SK-N-SH (cell line): Measurements from ENCODE around the gene HS2ST1. TPM values are rescaled to one million over a fixed set of nuclear protein-coding genes. Genes with fewer than 3 reads are reported as not detected.

Source experiments
- CTCF ChIA-PET: fragments of 300-600, 350-600 bp; formaldehyde crosslinking; extraction: SDS; loops from one replicate; lab custom pipeline; 2021; lab: Yijun Ruan, JAX
- POLR2A ChIA-PET: fragments of 350-600 bp; sonication (Branson Sonifier 250); formaldehyde crosslinking; extraction: SDS; loops from one replicate; lab custom pipeline; 2020; ENCODE audit warnings: antibody characterized with exemption, inconsistent platforms; lab: Yijun Ruan, JAX
- DNase-seq: peaks from one replicate; pipeline ENCODE4 v3.0.0; 2012
- H2AFZ ChIP-seq: fragments of 200-600 bp; sonication (generic); 2 replicates; pipeline ENCODE4 v1.8.1; 2016; ENCODE audit warnings: antibody characterized with exemption, mild to moderate bottlenecking, low read depth
- H3F3A ChIP-seq: fragments of 200-600 bp; sonication (generic); replicated peaks from 2 replicates; pipeline ENCODE3; 2016; ENCODE audit warnings: antibody characterized with exemption, mild to moderate bottlenecking; ENCODE audit not compliant: insufficient read depth
- H3K27ac ChIP-seq, 2 experiments: fragments of 200-500 bp in 1 of 2; fragments of 200-600 bp in 1 of 2; sonication (Bioruptor generic) in 1 of 2; sonication (generic), shearing (Covaris generic) in 1 of 2; 2 replicates each; pipeline versions ENCODE4 v1.5.1 to v1.6.1; 2014 to 2016; ENCODE audit warnings: low read depth in 2 of 2, inconsistent platforms in 1 of 2, low read length in 1 of 2, mild to moderate bottlenecking in 1 of 2, mixed read lengths in 1 of 2
- H3K27me3 ChIP-seq: fragments of 200-600 bp; sonication (generic), shearing (Covaris generic); 2 replicates; pipeline ENCODE4 v1.6.1; 2016; ENCODE audit warnings: mixed run types; ENCODE audit not compliant: insufficient read depth
- H3K36me3 ChIP-seq, 2 experiments: fragments of 200-500 bp in 1 of 2; fragments of 200-600 bp in 1 of 2; sonication (Bioruptor generic) in 1 of 2; sonication (generic) in 1 of 2; replicated peaks in 1 of 2; 2 replicates each; pipeline versions ENCODE3 to v1.5.1; 2014 to 2016; ENCODE audit warnings: low read length in 1 of 2, mild to moderate bottlenecking in 1 of 2; ENCODE audit not compliant: insufficient read depth in 2 of 2, control insufficient read depth in 1 of 2
- H3K4me1 ChIP-seq, 2 experiments: fragments of 200-500 bp in 1 of 2; fragments of 200-600 bp in 1 of 2; sonication (Bioruptor generic) in 1 of 2; sonication (generic), shearing (Covaris generic) in 1 of 2; 2 replicates each; pipeline versions ENCODE4 v1.5.1 to v1.6.1; 2014 to 2016; ENCODE audit warnings: low read depth in 1 of 2, low read length in 1 of 2, mixed run types in 1 of 2; ENCODE audit not compliant: insufficient read depth in 2 of 2, control insufficient read depth in 1 of 2
- H3K4me2 ChIP-seq: fragments of 200-600 bp; sonication (generic), shearing (Covaris generic); 2 replicates; pipeline ENCODE4 v1.6.1; 2017; ENCODE audit warnings: mixed run types
- H3K4me3 ChIP-seq, 2 experiments: fragments of 200-500 bp in 1 of 2; fragments of 200-600 bp in 1 of 2; sonication (Bioruptor generic) in 1 of 2; sonication (generic), shearing (Covaris generic) in 1 of 2; 2 replicates each; pipeline versions ENCODE4 v1.5.1 to v1.8.1; 2014 to 2016; ENCODE audit warnings: low read depth in 2 of 2, inconsistent platforms in 1 of 2, low read length in 1 of 2, mild to moderate bottlenecking in 1 of 2, mixed read lengths in 1 of 2, moderate library complexity in 1 of 2
- H3K79me2 ChIP-seq: fragments of 200-600 bp; sonication (generic); 2 replicates; pipeline ENCODE4 v1.8.1; 2017; ENCODE audit warnings: mild to moderate bottlenecking; ENCODE audit not compliant: insufficient read depth
- H3K9ac ChIP-seq: fragments of 200-600 bp; sonication (generic); 2 replicates; pipeline ENCODE4 v1.6.1; 2017; ENCODE audit warnings: mixed run types
- H3K9me2 ChIP-seq: fragments of 200-600 bp; sonication (generic); 2 replicates; pipeline ENCODE4 v1.6.1; 2017; ENCODE audit warnings: mixed run types
- H3K9me3 ChIP-seq: fragments of 200-600 bp; sonication (generic); 2 replicates; pipeline ENCODE4 v1.6.1; 2017; ENCODE audit warnings: mixed run types, mild to moderate bottlenecking, moderate library complexity
- H4K20me1 ChIP-seq: fragments of 200-600 bp; sonication (generic); 2 replicates; pipeline ENCODE4 v1.6.1; 2017; ENCODE audit warnings: mild to moderate bottlenecking, mixed run types; ENCODE audit not compliant: insufficient read depth
- EP300 ChIP-seq, 2 experiments: IDR thresholded peaks; 2 replicates each; pipeline versions ENCODE4 v1.4.0 to v1.6.1; 2012; ENCODE audit warnings: borderline replicate concordance in 1 of 2, low read depth in 1 of 2, low read length in 1 of 2
- GABPA ChIP-seq: IDR thresholded peaks from 2 replicates; pipeline ENCODE4 v1.4.0; 2012; ENCODE audit warnings: low read depth, mild to moderate bottlenecking
- IRF3 ChIP-seq: fragments of 150-350 bp; IDR thresholded peaks from 2 replicates; pipeline ENCODE4 v1.6.1; 2016; ENCODE audit warnings: mild to moderate bottlenecking, low read depth, low read length
- JUND ChIP-seq: IDR thresholded peaks from 2 replicates; pipeline ENCODE4 v1.4.0; 2012
- NFIC ChIP-seq: IDR thresholded peaks from 2 replicates; pipeline ENCODE4 v1.4.0; 2012; ENCODE audit warnings: borderline replicate concordance
- NRF1 ChIP-seq: IDR thresholded peaks from 2 replicates; pipeline ENCODE4 v1.6.1; 2012; ENCODE audit warnings: low read depth, mild to moderate bottlenecking, low read length
- RAD21 ChIP-seq: IDR thresholded peaks from 2 replicates; pipeline ENCODE4 v1.6.1; 2012; ENCODE audit warnings: mild to moderate bottlenecking, low read length
- RXRA ChIP-seq: IDR thresholded peaks from 2 replicates; pipeline ENCODE4 v1.4.0; 2012; ENCODE audit warnings: low read depth, mild to moderate bottlenecking, borderline replicate concordance
- SIN3A ChIP-seq: IDR thresholded peaks from 2 replicates; pipeline ENCODE4 v1.6.1; 2012; ENCODE audit warnings: low read depth, mild to moderate bottlenecking, low read length, moderate library complexity, borderline replicate concordance
- SMC3 ChIP-seq: IDR thresholded peaks from 2 replicates; pipeline ENCODE4 v1.6.1; 2012; ENCODE audit warnings: low read depth, low read length, improper control_type of control experiment
- TAF1 ChIP-seq: IDR thresholded peaks from 2 replicates; pipeline ENCODE4 v1.6.1; 2012; ENCODE audit warnings: low read depth, mild to moderate bottlenecking, low read length, moderate library complexity, borderline replicate concordance
- TEAD4 ChIP-seq: IDR thresholded peaks from 2 replicates; pipeline ENCODE4 v1.4.0; 2012; ENCODE audit warnings: mild to moderate bottlenecking, borderline replicate concordance; ENCODE audit not compliant: insufficient read depth
- WGBS: methylation state at CpG from one replicate; pipeline ENCODE4 v1.1.6; 2017; ENCODE audit warnings: low lambda C conversion rate; 5-methylcytosine and 5-hydroxymethylcytosine counted together
- polyA plus RNA-seq, 3 experiments: library from polyadenylated mRNA; depleted of rRNA; stranded (reverse); fragments of >200 nt; gene quantifications; 2 replicates each; pipeline ENCODE4 v1.2.3, GENCODE V29; 2012
- TF ChIP-seq, protein P1 (sequence below): IDR thresholded peaks from 2 replicates; pipeline ENCODE4 v1.4.0; 2012; ENCODE audit warnings: low read depth
- TF ChIP-seq, protein P2 (sequence below): fragments of 200-600 bp; sonication (generic); IDR thresholded peaks from 2 replicates; pipeline ENCODE4 v1.6.1; 2017; ENCODE audit warnings: antibody characterized with exemption, mild to moderate bottlenecking, moderate library complexity

Gene HS2ST1
- polyA plus RNA-seq, 1 of the 3 experiments (the other 2 are of a cell fraction) = 16.6 TPM

- no peak overlapping the region for H3K9ac ChIP-seq
- no peaks in the 10 kb centered on the region for H3K9me2 ChIP-seq
- no peaks in the 10 kb centered on the region for H3K27me3 ChIP-seq
- no peak overlapping the region for H2AFZ ChIP-seq
- DNase-seq = no peak
- no peaks in the 10 kb centered on the region for H3F3A ChIP-seq
- no peaks in the 10 kb centered on the region; a peak in 1 of 4 replicates for H3K4me1 ChIP-seq
- H3K9me3 ChIP-seq = peaks cover 5% of the 10 kb centered on the region; the same call in 1 of the 2 replicates
- WGBS = 97% methylated on average over 1 of the region's 1 CpG
- H3K4me2 ChIP-seq = no peak overlapping the region
- no peak overlapping the region for H3K4me3 ChIP-seq
- no peak overlapping the region for H3K27ac ChIP-seq
- CTCF ChIA-PET = interaction anchor here (1.0 kb wide), 1 partner anchor 9 kb away, joined by 4 read pairs; the partner anchor contains the start of gene SELENOF
- peaks cover 78% of the 10 kb centered on the region for H3K79me2 ChIP-seq
- H4K20me1 ChIP-seq = no peaks in the 10 kb centered on the region
- TF ChIP-seq SMC3 (no peak), IRF3 (no peak), RAD21 (no peak), JUND (no peak), RXRA (no peak)
- TF ChIP-seq, all 33 proteins: peak for 0
- peaks cover 0 to 4% of the 10 kb centered on the region in 2 experiments for H3K36me3 ChIP-seq
- POLR2A ChIA-PET = no interaction called here
Measured at GRCh38 chr1:86922445-86922844, 8.0 kb downstream of the HS2ST1 start.

GRCh38 chr1:86924324-86924960 lies 10.0 kb downstream of the HS2ST1 start:
- TF ChIP-seq NFIC (no peak), EP300 (IDR thresholded peaks at IDR 0.05; ENCODE audit: borderline replicate concordance in 1 of 2, low read depth in 1 of 2, low read length in 1 of 2) (no peak), GABPA (no peak), IRF3 (no peak), NRF1 (no peak), TEAD4 (no peak), TAF1 (no peak), SIN3A (no peak)
- TF ChIP-seq, protein P1, sequence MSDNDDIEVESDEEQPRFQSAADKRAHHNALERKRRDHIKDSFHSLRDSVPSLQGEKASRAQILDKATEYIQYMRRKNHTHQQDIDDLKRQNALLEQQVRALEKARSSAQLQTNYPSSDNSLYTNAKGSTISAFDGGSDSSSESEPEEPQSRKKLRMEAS = no peak
- TF ChIP-seq, protein P2, sequence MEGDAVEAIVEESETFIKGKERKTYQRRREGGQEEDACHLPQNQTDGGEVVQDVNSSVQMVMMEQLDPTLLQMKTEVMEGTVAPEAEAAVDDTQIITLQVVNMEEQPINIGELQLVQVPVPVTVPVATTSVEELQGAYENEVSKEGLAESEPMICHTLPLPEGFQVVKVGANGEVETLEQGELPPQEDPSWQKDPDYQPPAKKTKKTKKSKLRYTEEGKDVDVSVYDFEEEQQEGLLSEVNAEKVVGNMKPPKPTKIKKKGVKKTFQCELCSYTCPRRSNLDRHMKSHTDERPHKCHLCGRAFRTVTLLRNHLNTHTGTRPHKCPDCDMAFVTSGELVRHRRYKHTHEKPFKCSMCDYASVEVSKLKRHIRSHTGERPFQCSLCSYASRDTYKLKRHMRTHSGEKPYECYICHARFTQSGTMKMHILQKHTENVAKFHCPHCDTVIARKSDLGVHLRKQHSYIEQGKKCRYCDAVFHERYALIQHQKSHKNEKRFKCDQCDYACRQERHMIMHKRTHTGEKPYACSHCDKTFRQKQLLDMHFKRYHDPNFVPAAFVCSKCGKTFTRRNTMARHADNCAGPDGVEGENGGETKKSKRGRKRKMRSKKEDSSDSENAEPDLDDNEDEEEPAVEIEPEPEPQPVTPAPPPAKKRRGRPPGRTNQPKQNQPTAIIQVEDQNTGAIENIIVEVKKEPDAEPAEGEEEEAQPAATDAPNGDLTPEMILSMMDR = no peak
- CTCF ChIA-PET = no interaction called here
- POLR2A ChIA-PET = no interaction called here

More at GRCh38 chr1:86924324-86924960, 10.0 kb downstream of the HS2ST1 start:
- Histone ChIP-seq H3K4me1 (no peaks in the 10 kb centered on the region; a peak in 1 of 4 replicates), H3K9ac (no peak overlapping the region), H2AFZ (no peak overlapping the region), H3F3A (no peaks in the 10 kb centered on the region), H3K9me3 (peaks cover 5% of the 10 kb centered on the region; the same call in 1 of the 2 replicates), H4K20me1 (no peaks in the 10 kb centered on the region), H3K79me2 (peaks cover 60% of the 10 kb centered on the region), H3K4me2 (no peak overlapping the region), H3K27ac (no peak overlapping the region), H3K9me2 (no peaks in the 10 kb centered on the region), H3K27me3 (no peaks in the 10 kb centered on the region), H3K4me3 (no peak overlapping the region), H3K36me3 (peaks cover 0 to 2% of the 10 kb centered on the region in 2 experiments)
- no peak for DNase-seq
- WGBS = 85% methylated on average over 4 of the region's 8 CpGs
